ENCODE results near the gene GRID2. TPM values are rescaled to one million over a fixed set of nuclear protein-coding genes. Genes with fewer than 3 reads are reported as not detected.
"Not testable (repeated sequence)": the region's sequence is repeated elsewhere in the genome, so short reads cannot be mapped to it uniquely, and the experiment has no call there.

GRID2 gene
- total RNA-seq, 1 donor from 2014 or later = not detected

GRCh38 chr4:93660036-93660435 lies 1356.3 kb downstream of the GRID2 start:
- no peaks in the 10 kb centered on the region for H3K27me3 Mint-ChIP-seq (ENCODE audit: unreplicated experiment)
- no peak overlapping the region for H3K4me3 Mint-ChIP-seq (ENCODE audit: unreplicated experiment)
- no peak overlapping the region for H3K27ac Mint-ChIP-seq (ENCODE audit: unreplicated experiment)
- H3K4me1 Mint-ChIP-seq (ENCODE audit: unreplicated experiment) = peaks cover 14% of the 10 kb centered on the region
- no peak for TF ChIP-seq CTCF (IDR thresholded peaks at IDR 0.05)
- H3K9me3 Mint-ChIP-seq (ENCODE audit: unreplicated experiment) = no peaks in the 10 kb centered on the region
- no peaks in the 10 kb centered on the region for H3K36me3 Mint-ChIP-seq (ENCODE audit: unreplicated experiment)
- DNase-seq (ENCODE audit: extremely low spot score, unreplicated experiment) = no peak

- peaks cover 2% of the 10 kb centered on the region for H3K27me3 Mint-ChIP-seq (ENCODE audit: unreplicated experiment)
- H3K27ac Mint-ChIP-seq (ENCODE audit: unreplicated experiment) = no peak overlapping the region
- no peaks in the 10 kb centered on the region for H3K9me3 Mint-ChIP-seq (ENCODE audit: unreplicated experiment)
- TF ChIP-seq CTCF (IDR thresholded peaks at IDR 0.05) = no peak
- H3K36me3 Mint-ChIP-seq (ENCODE audit: unreplicated experiment) = no peaks in the 10 kb centered on the region
- no peak for DNase-seq (ENCODE audit: extremely low spot score, unreplicated experiment)
- H3K4me3 Mint-ChIP-seq (ENCODE audit: unreplicated experiment) = no peak overlapping the region
- no peaks in the 10 kb centered on the region for H3K4me1 Mint-ChIP-seq (ENCODE audit: unreplicated experiment)
Measured at GRCh38 chr4:93670434-93670833, 1366.7 kb downstream of the GRID2 start.

GRCh38 chr4:93671093-93671492 lies 1367.3 kb downstream of the GRID2 start:
- Mint-ChIP-seq H3K4me3 (ENCODE audit: unreplicated experiment) (no peak overlapping the region), H3K27ac (ENCODE audit: unreplicated experiment) (no peak overlapping the region), H3K36me3 (ENCODE audit: unreplicated experiment) (no peaks in the 10 kb centered on the region), H3K4me1 (ENCODE audit: unreplicated experiment) (no peaks in the 10 kb centered on the region), H3K9me3 (ENCODE audit: unreplicated experiment) (no peaks in the 10 kb centered on the region), H3K27me3 (ENCODE audit: unreplicated experiment) (peaks cover 2% of the 10 kb centered on the region)
- TF ChIP-seq CTCF (IDR thresholded peaks at IDR 0.05) = no peak
- no peak for DNase-seq (ENCODE audit: extremely low spot score, unreplicated experiment)

- H3K36me3 Mint-ChIP-seq (ENCODE audit: unreplicated experiment); H3K9me3 Mint-ChIP-seq (ENCODE audit: unreplicated experiment); DNase-seq (ENCODE audit: extremely low spot score, unreplicated experiment); H3K4me3 Mint-ChIP-seq (ENCODE audit: unreplicated experiment); H3K27ac Mint-ChIP-seq (ENCODE audit: unreplicated experiment); H3K4me1 Mint-ChIP-seq (ENCODE audit: unreplicated experiment); H3K27me3 Mint-ChIP-seq (ENCODE audit: unreplicated experiment): not testable (repeated sequence)
Measured at GRCh38 chr4:93676937-93677336, 1373.2 kb downstream of the GRID2 start.

GRCh38 chr4:93684571-93684970 lies 1380.8 kb downstream of the GRID2 start:
- Mint-ChIP-seq H3K27ac (ENCODE audit: unreplicated experiment) (no peak overlapping the region), H3K27me3 (ENCODE audit: unreplicated experiment) (peaks cover 9% of the 10 kb centered on the region), H3K36me3 (ENCODE audit: unreplicated experiment) (no peaks in the 10 kb centered on the region), H3K4me3 (ENCODE audit: unreplicated experiment) (no peak overlapping the region), H3K4me1 (ENCODE audit: unreplicated experiment) (no peaks in the 10 kb centered on the region), H3K9me3 (ENCODE audit: unreplicated experiment) (no peaks in the 10 kb centered on the region)
- TF ChIP-seq CTCF (IDR thresholded peaks at IDR 0.05) = no peak
- no peak for DNase-seq (ENCODE audit: extremely low spot score, unreplicated experiment)

- Mint-ChIP-seq H3K4me1 (ENCODE audit: unreplicated experiment) (no peaks in the 10 kb centered on the region), H3K27me3 (ENCODE audit: unreplicated experiment) (peaks cover 9% of the 10 kb centered on the region), H3K9me3 (ENCODE audit: unreplicated experiment) (no peaks in the 10 kb centered on the region), H3K27ac (ENCODE audit: unreplicated experiment) (no peak overlapping the region), H3K36me3 (ENCODE audit: unreplicated experiment) (no peaks in the 10 kb centered on the region), H3K4me3 (ENCODE audit: unreplicated experiment) (no peak overlapping the region)
- no peak for TF ChIP-seq CTCF (IDR thresholded peaks at IDR 0.05)
- DNase-seq (ENCODE audit: extremely low spot score, unreplicated experiment) = no peak
Measured at GRCh38 chr4:93687304-93687703, 1383.5 kb downstream of the GRID2 start.
